Hair follicular keratinocyte (primary cell): ENCODE measurements around the gene JPH4. TPM values are rescaled to one million over a fixed set of nuclear protein-coding genes. Genes with fewer than 3 reads are reported as not detected.

Experiments used
- total RNA-seq: library from RNA; depleted of rRNA; stranded (reverse); fragments of >200 nt; gene quantifications from 2 replicates; pipeline ENCODE4 v1.2.3, GENCODE V29; 2015

JPH4 gene
- not detected in 2 replicates for total RNA-seq

GRCh38 chr14:23578560-23579310 lies at the start of gene JPH4:
Gene JPH4, minus strand, starts transcription at chr14:23578790. Its CDS starts 1,337 bp downstream, at chr14:23577453.

GRCh38 chr14:23567186-23568020 lies 11.2 kb downstream of the JPH4 start, which contains the start of gene AP1G2:
Gene AP1G2, minus strand, starts transcription at chr14:23567791. Its CDS starts 477 bp downstream, at chr14:23567314.

GRCh38 chr14:23555882-23556699 lies 22.5 kb downstream of the JPH4 start, which contains the start of gene THTPA:
Gene THTPA, plus strand, starts transcription at chr14:23556271. Its CDS starts 487 bp downstream, at chr14:23556758.

GRCh38 chr14:23551266-23552028 lies 27.1 kb downstream of the JPH4 start, which contains the start of gene ZFHX2:
Gene ZFHX2, minus strand, starts transcription at chr14:23551765. Its CDS starts 16,440 bp downstream, at chr14:23535325.

Other genes with a start within 250 kb of the JPH4 start
- gene SLC22A17, start 225.9 kb downstream of the JPH4 start, total RNA-seq, result 1.4 and 5.9 TPM in 2 replicates
- gene EFS, start 213.6 kb downstream of the JPH4 start, total RNA-seq, result 8.2 and 10.1 TPM in 2 replicates
- not detected in 2 replicates for gene IL25, start 206.0 kb downstream of the JPH4 start, total RNA-seq
- gene CMTM5, start 201.7 kb downstream of the JPH4 start, total RNA-seq, result not detected in 2 replicates
- not detected in 2 replicates for gene MYH6, start 170.5 kb downstream of the JPH4 start, total RNA-seq
- gene MYH7, start 143.1 kb downstream of the JPH4 start, total RNA-seq, result not detected in 2 replicates
- 21.9 and 37.1 TPM in 2 replicates for gene NGDN, start 109.1 kb downstream of the JPH4 start, total RNA-seq
- 0.23 TPM in 1 of 2 replicates, not detected in the other for gene ZFHX2, start 27.0 kb downstream of the JPH4 start, total RNA-seq
- gene THTPA, start 22.5 kb downstream of the JPH4 start, total RNA-seq, result 2.7 and 4.8 TPM in 2 replicates
- 53.6 and 70.6 TPM in 2 replicates for gene AP1G2, start 11.0 kb downstream of the JPH4 start, total RNA-seq
- 0.31 TPM in 1 of 2 replicates, not detected in the other for gene DHRS2, start 57.6 kb upstream of the JPH4 start, total RNA-seq